ENCODE results near the gene NLGN1.

GRCh38 chr3:174233511-174233910, 836.0 kb downstream of the NLGN1 start:
- TF ChIP-seq CTCF (IDR thresholded peaks at IDR 0.05) (no peak), ZFX (IDR thresholded peaks at IDR 0.05; ENCODE audit: borderline replicate concordance) (no peak)
